GM18873 (cell line): Measurements from ENCODE around the gene KRTAP3-2.

Source experiments
- ATAC-seq: cut with Tn5 transposase; IDR thresholded peaks from one replicate; pipeline ENCODE4 v1.9.1; 2021; ENCODE audit warnings: mild to moderate bottlenecking, moderate library complexity, moderate number of reproducible peaks; ENCODE audit not compliant: unreplicated experiment, low FRiP score

KRTAP3-2 gene

GRCh38 chr17:40974366-40974765, 25.3 kb downstream of the KRTAP3-2 start:
- no peak for ATAC-seq

GRCh38 chr17:40967582-40967981, 32.1 kb downstream of the KRTAP3-2 start:
- ATAC-seq = no peak

- ATAC-seq = no peak
Measured at GRCh38 chr17:40966848-40967247, 32.9 kb downstream of the KRTAP3-2 start, which contains the start of gene KRT39. TSS of gene KRT39 (minus strand) at chr17:40966948. CDS start at chr17:40966856, 92 bp downstream.

GRCh38 chr17:40963838-40964237, 35.9 kb downstream of the KRTAP3-2 start:
- no peak for ATAC-seq

- no peak for ATAC-seq
Measured at GRCh38 chr17:40962059-40962561, 37.6 kb downstream of the KRTAP3-2 start.

- ATAC-seq = no peak
Measured at GRCh38 chr17:40961591-40961990, 38.1 kb downstream of the KRTAP3-2 start.

- no peak for ATAC-seq
Measured at GRCh38 chr17:40960144-40960543, 39.6 kb downstream of the KRTAP3-2 start.

- no peak for ATAC-seq
Measured at GRCh38 chr17:40958086-40958953, 41.4 kb downstream of the KRTAP3-2 start.

GRCh38 chr17:40956401-40957254, 43.1 kb downstream of the KRTAP3-2 start:
- no peak for ATAC-seq

GRCh38 chr17:40953881-40954280, 45.8 kb downstream of the KRTAP3-2 start:
- no peak for ATAC-seq

- ATAC-seq = no peak
Measured at GRCh38 chr17:40952661-40953060, 47.0 kb downstream of the KRTAP3-2 start.

GRCh38 chr17:40952154-40952553, 47.6 kb downstream of the KRTAP3-2 start:
- ATAC-seq = no peak

GRCh38 chr17:40951011-40951622, 48.6 kb downstream of the KRTAP3-2 start:
- ATAC-seq = no peak

- ATAC-seq = no peak
Measured at GRCh38 chr17:40950176-40950575, 49.5 kb downstream of the KRTAP3-2 start.

- ATAC-seq = no peak
Measured at GRCh38 chr17:40949418-40949817, 50.3 kb downstream of the KRTAP3-2 start.
